HG02642 (cell line): ENCODE measurements around the gene SNORC.
"Not testable (repeated sequence)": the region's sequence is repeated elsewhere in the genome, so short reads cannot be mapped to it uniquely, and the experiment has no call there.

Experiments
- ATAC-seq: cut with Tn5 transposase; IDR thresholded peaks from one replicate; pipeline ENCODE4 v1.9.1; 2021; ENCODE audit warnings: mild to moderate bottlenecking; ENCODE audit not compliant: unreplicated experiment, poor library complexity

SNORC gene

DNA sequence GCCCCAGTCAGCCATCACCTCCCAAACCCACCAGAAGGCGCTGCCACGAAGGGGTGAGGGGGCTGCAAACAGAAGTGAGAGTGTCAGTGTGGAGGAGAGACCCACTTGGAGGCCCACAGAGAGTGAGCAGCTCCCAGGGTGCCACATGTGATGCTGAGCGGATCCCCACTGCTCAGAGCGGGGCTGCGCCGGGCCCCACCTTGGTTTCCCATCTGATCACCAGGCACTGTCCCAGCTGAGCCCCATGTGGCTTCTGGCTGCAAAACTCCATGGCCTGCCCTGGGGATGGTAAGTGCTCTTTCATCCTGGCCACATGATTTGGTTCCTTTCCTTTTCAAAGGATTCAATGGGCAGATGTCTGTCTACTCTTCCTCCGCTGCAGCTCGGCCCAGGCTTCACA lies 23.8 kb downstream of the SNORC start:
- ATAC-seq = no peak

DNA sequence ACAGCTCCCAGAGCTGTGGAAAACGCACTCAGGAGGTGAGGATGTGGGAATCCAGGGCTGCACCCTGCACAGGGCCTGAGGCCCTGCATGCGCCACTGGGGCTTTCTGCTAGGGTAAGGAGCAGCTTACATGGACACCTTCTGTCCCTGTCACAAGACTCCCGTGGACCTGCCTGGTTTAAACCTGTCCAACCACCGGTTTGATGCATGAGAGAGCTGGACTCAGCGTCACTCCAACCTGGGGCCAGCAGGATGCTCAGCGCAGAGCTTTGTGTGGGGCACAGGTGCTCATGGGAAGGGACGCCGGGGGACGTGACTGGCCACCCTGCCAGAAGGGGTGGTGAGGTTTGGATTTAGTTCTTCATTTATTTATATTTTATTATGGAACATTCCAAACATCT lies 24.2 kb downstream of the SNORC start:
- ATAC-seq = no peak

DNA sequence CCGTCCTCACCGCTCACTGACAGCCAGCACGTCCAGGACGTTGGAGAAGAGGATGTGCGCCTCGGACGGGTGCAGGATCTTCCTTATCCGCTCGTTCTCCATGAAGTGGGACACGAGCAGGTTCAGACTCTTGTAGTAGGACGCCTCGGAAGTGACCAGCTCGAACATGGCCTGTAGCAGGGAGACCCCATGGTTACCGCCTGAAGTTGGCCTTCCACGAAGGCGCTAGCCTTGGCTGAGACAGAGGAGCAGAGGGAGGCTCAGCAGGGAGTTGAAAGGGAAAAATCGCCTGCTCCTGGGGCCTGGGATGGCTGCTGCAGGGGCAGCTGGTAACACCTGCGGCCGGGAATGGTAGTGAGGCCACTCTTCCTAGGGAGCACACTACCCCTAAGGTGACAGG lies 24.7 kb downstream of the SNORC start:
- no peak for ATAC-seq

DNA sequence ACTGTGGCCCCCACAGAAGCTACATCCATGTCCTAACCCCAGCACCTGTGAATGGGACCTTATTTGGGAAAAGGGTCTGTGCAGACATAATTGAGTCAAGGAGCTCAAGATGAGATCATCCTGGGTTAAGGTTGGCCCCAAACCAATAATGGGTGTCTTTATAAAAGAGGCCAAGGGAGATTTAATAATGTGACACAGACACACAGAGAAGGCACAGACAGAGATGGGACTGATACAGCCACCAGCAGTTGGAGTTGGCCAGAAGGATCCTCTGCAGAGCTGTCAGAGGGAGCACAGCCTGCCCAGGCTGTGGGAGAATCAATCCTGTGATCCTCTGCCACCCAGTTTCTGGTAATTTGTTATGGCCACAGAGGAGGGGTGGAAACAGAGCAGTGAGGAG lies 26.0 kb downstream of the SNORC start:
- no peak for ATAC-seq

DNA sequence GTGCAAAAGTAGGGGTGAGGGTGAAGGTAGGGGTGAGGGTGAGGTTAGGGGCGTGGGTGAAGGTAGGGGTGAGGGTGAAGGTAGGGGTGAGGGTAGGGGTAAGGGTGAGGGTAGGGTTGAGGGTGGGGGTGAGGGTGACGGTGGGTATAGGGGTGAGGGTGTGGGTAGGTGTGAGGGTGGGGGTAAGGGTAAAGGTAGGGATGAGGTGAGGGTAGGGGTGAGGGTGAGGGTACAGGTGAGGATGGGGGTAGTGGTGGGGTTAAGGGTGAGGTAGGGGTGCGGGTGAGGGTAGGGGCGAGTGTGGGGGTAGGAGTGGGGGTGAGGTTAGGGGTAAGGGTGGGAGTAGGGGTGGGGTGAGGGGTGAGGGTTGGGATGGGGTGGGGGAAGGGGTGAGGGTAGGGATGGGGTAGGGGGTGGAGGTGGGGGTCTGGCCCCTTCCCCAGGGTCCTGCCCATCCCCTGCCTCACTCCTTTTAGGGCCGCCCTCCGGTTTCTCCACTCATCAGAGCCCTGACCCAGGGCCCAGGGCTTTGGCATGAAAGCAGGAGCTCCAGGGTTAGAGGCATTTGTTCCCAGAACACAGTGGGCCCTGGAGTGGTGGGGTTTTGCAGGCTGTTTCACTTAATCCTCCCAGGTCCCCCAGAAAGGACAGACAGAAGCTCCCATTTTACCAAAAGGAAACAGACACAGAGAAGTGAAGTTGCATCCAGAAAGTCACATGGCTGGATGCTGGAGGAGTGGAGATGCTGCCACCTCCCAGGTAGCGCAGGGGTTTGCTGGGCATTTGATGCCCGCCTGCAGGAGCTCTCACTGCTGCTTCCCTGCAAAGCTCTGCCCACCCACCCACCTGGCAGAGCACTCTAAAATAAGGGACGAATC lies 26.9 kb downstream of the SNORC start:
- no peak for ATAC-seq

DNA sequence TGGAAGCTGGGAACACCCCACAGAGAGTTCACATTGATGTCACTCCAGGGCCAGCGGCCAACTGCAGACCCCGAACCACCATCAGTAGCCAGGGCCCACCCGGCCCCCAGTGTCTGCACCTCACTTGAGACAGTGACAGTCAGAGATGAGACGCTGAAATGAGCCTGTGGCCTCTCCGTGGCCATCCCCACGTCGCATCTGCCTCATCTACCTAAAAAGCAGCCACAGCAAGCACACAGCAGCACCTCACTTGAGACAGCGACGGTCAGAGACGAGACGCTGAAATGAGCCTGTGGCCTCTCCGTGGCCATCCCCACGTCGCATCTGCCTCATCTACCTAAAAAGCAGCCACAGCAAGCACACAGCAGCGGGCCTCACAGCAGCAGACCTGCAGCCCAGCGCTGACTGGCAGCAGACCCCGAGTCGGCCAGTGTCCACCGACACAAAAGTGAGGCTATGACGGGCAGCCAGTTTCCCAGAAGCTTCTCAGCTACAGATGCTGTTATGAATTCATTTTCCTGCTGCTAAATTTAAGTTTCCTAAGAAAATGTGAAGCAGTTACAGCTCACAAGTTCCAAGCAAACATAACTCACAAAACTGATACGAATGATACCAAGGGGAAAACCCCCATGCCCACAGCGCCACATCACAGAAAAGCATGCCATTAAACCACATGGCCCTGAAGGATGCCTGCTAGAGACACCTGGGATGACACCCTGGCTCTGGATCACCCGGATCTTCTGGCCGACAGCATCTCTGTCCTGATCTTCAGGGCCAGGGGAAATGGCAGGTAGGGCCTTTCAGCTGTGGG lies 27.7 kb downstream of the SNORC start:
- ATAC-seq = no peak

DNA sequence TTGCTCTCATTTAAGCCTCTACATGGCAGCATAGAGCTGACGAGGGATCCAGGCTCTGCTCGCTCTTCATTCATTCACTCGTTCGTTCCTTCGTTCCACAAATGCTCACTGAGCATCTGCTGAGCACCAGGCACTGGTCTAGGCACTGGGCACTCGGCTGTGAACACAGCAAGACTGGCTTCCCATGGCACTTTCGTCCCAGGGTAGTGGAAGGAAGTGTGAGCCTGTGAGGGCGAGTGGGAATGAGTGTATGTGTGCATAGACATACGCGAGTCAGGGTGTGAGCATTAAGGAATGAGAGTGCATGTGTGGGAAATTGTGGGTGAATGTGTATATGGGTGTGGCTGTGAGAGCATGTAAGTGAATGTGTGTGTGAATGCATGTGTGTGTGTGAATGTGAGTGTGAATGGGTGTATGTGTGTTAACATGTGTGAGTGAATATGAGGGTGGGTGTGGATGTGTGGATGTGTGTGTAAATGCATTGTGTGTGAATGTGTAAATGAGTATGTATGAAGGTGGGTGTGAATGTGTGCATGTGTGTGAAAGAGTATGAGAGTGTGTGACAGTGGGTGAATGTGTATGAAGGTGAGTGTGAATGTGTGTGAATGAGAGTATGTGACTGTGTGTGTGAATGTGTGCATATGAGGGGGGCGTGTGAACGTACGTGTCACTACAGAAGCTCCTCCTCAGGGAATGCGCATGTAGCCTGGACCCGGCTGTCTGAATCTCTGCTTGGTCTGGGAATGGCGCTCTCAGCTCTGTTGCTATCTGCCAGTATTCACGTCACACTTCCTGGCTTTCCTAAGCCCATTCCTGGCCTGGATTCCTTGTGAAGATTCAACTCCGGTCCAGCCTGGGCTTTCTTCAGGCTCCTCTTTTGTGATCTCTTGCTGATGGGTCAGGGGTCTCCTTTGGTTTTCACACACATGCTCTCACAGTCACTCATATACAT lies 28.8 kb downstream of the SNORC start:
- no peak for ATAC-seq

DNA sequence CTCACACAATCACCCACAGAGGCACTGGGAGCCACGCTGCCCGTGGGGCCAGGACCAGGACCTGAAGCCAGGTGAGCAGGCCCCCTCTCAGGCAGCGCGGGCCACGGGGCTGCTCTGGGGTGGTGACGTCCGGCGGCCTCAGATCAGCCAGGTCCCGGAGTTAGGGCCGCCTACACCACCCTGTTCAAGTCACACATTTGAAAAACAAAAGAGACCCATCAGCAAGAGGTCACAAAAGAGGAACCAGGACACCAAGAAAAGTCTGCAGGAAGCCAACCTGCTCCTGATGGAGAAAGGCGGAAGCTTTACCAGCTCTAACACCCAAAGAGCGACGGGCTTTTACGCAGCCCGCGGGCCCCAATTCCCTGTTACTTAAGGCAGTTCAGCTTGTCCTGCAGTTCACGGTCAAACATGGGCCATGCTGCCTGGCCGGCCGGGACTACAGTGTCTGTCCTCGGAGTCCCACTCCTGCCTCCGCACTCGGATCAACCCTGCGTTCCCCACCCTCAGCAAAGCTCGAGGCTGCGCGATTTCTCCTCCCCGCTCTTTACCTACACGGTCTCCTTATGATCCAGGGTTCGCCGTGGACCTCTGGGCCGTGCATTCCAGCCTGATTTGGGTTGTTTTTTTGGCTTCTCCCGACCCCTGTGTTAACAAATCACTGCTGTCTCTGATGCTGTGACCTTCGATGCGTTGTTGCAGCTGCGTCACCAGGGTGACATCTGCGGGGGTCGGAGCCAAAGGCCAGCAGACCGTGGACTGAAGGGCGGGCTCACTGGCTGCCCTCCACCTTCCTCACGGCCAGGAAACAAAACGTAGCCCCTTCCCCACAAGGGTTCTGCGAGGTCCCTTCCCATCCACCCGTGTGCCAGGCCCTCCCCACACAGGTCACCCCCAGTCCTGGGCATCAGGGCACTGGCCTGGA lies 31.0 kb downstream of the SNORC start:
- no peak for ATAC-seq

DNA sequence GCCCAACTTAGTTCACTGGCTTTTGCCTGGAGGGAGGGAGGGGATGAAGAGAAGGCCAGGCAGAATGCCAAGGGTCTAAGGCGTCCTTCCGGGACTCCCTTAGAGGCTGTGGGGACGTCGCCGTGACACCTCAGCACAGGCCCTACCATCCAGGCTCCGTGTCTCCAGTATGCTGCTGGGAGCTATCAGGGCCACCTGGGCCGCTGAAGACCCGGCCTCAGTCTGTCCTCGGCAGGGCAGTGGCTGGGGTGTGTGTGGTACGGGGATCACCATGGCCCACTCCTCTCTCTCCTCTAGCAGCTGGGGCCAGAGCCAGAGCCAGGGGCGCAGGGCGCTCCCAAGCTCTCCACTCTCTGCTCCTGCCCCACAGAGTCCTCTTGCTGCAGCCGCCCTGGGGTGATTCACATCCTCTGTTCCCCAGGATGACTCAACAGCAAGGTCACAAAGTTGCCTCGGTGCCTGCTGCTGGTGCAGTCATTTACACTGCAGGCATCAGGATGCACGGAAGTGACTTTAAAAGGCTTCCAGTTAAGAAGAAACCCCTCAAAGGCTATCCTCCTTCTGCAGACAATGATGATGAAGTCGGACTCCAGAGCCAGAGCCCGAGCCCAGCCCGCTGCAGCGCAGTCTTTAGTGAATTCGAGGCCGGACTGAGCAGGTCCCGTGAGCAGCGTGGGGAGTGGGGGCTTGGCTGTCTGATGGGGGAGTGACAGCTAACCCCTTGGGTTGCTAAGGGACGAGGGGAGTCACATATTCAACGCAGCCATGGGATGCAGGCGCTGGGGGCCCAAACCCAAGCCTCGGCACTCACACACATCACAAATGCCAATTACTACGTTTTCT lies 31.9 kb downstream of the SNORC start:
- no peak for ATAC-seq

DNA sequence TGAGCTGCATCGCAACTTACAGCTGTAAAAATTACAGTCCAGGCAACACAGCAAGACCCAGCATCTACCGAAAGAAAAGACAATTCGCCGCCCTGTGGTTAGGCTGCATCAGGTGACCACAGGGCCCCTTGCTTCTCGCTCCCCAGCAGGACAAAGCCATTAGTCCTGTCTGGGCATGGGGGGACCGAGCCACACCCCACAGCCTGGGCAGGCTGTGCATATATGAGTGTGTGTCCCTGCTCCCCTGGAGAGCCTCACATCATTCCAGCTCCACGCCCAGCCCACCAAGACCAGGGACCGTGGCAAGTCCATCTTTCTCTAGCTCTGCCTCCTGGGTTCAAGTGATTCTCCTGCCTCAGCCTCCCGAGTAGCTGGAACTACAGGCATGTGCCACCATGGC lies 33.9 kb downstream of the SNORC start:
- ATAC-seq = no peak

DNA sequence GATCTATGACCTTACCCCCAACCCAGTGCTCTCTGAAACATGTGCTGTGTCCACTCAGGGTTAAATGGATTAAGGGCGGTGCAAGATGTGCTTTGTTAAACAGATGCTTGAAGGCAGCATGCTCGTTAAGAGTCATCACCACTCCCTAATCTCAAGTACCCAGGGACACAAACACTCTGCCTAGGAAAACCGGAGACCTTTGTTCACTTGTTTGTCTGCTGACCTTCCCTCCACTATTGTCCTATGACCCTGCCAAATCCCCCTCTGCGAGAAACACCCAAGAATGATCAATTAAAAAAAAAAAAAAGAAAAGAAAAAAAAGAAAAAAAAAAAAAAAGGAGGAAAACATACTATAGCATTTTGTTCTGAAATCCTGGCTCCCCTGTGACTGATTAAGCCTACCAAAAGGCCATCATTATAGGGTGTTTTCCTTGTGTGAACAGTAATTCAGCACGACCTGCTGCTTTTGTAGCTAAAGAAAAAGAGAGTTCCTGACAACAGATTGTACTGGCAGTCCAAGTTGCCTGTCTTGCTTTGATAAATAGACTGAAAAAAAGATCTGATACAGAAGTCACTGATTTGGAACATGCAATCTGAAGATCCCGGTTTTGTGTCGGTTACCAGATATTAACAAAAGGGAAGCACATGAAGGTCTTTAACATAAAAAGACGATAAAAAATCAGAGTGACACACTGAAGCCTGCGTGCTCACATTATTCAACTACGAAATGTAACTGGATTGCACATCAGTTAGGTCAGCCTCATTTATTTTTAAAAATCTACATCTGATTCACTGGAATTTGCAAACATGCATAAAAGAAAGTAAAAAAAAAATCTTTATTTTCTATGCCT lies 37.0 kb downstream of the SNORC start:
- not testable (repeated sequence) for ATAC-seq

DNA sequence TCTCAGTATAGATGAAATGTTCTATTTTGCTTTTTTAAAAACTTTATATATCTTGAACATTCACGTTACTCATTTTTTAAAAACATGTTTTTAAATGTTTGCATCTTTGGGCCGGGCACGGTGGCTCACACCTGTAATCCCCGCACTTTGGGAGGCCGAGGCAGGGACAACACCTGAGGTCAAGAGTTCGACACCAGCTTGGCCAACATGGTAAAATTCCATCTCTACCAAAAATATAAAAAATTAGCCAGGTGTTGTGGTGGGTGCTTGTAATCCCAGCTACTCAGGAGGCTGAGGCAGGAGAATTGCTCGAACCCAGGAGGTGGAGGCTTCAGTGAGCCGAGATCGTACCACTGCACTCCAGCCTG lies 37.6 kb downstream of the SNORC start:
- ATAC-seq = not testable (repeated sequence)

DNA sequence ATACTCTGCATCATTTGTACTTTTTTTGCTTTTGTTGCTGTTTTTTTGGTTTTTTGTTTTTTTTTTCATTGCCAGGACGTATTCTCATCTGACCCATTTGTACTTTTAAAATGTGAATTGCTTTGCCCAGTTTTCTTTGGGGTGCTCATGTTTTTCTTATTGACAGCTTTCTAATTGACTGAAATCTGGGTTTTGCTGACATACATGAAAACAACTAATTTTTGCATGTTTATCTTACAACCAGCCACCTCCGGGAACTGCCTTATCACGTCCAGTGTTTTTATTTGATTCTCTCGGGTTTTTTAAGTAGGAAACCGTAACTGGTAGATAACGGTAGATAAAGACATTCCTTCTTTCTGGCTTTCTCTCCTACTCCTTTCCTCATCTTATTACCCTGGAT lies 38.6 kb downstream of the SNORC start:
- ATAC-seq = no peak

DNA sequence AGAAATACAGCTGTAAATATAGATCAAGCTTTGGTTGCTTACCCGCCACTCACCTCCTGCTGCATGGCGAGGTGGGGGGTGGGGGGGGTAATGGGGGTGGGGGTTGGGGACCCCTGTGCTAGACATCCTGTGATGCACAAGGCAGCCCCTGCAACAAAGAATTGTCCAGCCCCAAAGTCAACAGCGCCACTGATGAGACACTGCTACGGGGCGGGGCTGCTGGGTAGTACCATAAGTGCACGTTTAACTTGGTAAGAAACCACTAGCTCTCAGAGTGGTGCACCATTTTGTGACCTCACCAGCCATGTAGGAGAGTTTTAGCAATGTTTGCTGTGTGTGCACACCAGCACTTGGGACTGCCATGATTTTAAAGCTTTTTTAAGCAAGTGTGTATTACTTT lies 40.3 kb downstream of the SNORC start:
- ATAC-seq = no peak

DNA sequence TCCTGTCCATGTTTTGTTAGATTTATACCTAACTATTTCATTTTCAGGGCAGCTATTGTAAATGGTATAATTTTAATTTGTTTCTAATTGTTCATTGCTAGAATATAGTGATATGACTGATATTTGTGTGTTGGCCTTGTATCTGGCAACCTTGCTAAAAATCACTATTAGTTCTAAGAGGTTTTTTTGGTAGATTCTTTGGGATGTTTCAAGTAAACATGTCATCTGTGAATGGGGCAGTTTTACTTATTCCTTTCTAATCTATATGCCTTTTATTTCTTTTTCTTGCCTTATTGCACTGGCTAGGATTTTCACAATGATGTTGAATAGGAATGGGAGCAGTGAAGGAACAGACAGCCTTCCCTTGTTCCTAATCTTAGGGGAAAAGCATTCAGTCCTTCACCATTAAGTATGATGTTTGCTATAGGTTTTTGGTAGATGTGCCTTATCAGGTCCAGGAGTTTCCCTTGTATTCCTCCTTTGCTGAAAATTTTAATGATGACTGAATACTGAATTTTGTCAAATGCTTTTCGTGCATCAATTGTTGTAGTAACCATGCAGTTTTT lies 41.7 kb downstream of the SNORC start:
- ATAC-seq = no peak

DNA sequence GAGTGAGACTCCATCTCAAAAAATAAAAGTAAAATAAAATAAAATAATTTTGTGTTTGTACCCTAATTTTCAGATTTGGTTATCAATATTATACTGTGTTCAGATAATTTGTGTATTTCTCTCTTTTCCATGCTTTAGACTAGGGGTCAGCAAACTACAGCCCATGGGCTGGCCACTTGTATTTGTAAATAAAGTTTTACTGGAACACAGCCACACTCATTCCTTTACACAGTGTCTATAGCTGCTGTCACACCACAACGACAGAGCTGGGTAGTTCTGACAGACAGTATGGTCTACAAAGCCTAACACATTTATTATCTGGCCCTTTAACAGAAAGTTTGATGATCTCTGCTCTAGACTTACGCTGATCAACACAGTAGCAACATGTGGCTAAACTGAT lies 43.8 kb downstream of the SNORC start:
- no peak for ATAC-seq

DNA sequence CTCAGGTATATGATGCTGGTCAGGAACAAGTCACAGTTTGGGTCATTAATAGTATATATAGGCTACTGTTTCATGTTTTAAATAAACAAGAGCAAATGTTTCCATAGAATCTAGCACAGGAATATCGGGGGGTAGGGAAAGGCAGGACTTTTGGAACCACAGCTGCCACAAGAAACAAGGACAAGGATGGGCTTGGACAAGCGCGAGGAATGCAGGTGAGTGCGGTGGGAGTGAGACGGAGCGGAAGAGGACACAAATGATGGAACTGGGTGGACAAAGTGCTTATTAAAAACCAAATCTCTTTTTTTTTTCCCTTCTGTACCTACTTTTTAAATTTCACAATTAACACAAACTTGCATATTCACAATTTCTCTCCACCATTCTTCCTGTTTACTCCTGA lies 49.1 kb downstream of the SNORC start:
- ATAC-seq = no peak
